SIG-M5 treated with dmso at 0.1 percent for 504 hours (cell line): ENCODE measurements around the gene NFU1.

Experiments
- DNase-seq: peaks from one replicate; lab custom pipeline; 2025; ENCODE audit not compliant: unreplicated experiment; lab: John Stamatoyannopoulos, UW

The NFU1 gene

GRCh38 chr2:69436938-69437750 is at the start of gene NFU1:
Gene NFU1 (minus strand): TSS chr2:69437435. CDS start chr2:69437422, 13 bp downstream.
- peak; percentile 90 for DNase-seq

- DNase-seq: no peak
These were observed 46.5 kb upstream of the NFU1 start for GRCh38 chr2:69483696-69484095.

- no peak for DNase-seq
These were observed 45.8 kb upstream of the NFU1 start for GRCh38 chr2:69483024-69483423.

GRCh38 chr2:69482471-69482870 is 45.2 kb upstream of the NFU1 start:
- no peak for DNase-seq

- no peak for DNase-seq
These were observed 44.2 kb upstream of the NFU1 start for GRCh38 chr2:69481421-69481820.

- DNase-seq: no peak
These were observed 40.4 kb upstream of the NFU1 start for GRCh38 chr2:69477627-69478026.

- DNase-seq: no peak
These were observed 37.5 kb upstream of the NFU1 start for GRCh38 chr2:69474688-69475087.

- no peak for DNase-seq
These were observed 34.6 kb upstream of the NFU1 start for GRCh38 chr2:69471793-69472192.

GRCh38 chr2:69470911-69471310 is 33.7 kb upstream of the NFU1 start:
- no peak for DNase-seq

- DNase-seq: no peak
These were observed 32.5 kb upstream of the NFU1 start for GRCh38 chr2:69469784-69470183.

- DNase-seq: no peak
These were observed 32.1 kb upstream of the NFU1 start for GRCh38 chr2:69469375-69469774.

- DNase-seq: no peak
These were observed 29.5 kb upstream of the NFU1 start for GRCh38 chr2:69466728-69467127.

- DNase-seq: no peak
These were observed 28.6 kb upstream of the NFU1 start for GRCh38 chr2:69465513-69466456.

GRCh38 chr2:69464575-69464974 is 27.3 kb upstream of the NFU1 start:
- no peak for DNase-seq

GRCh38 chr2:69462780-69463179 is 25.5 kb upstream of the NFU1 start:
- no peak for DNase-seq

- DNase-seq: no peak
These were observed 24.2 kb upstream of the NFU1 start for GRCh38 chr2:69461404-69461803.

GRCh38 chr2:69459936-69460335 is 22.7 kb upstream of the NFU1 start:
- no peak for DNase-seq

GRCh38 chr2:69456950-69457445 is 19.8 kb upstream of the NFU1 start:
- DNase-seq: peak; percentile 38

- DNase-seq: no peak
These were observed 18.9 kb upstream of the NFU1 start for GRCh38 chr2:69456154-69456553.

GRCh38 chr2:69454976-69455375 is 17.7 kb upstream of the NFU1 start:
- no peak for DNase-seq

GRCh38 chr2:69453475-69454129 is 16.4 kb upstream of the NFU1 start:
- DNase-seq: no peak
